WTC11 (cell line): ENCODE results near the gene LGALS9B.
"Not testable (repeated sequence)": the region's sequence is repeated elsewhere in the genome, so short reads cannot be mapped to it uniquely, and the experiment has no call there.

ENCODE experiments used
- CTCF ChIP-seq: fragments of 200-600 bp; IDR thresholded peaks from 2 replicates; pipeline ENCODE4 v1.8.0; 2022; ENCODE audit warnings: antibody characterized with exemption
- E2F1 ChIP-seq: sonication (generic); formaldehyde crosslinking; IDR thresholded peaks from 2 replicates; pipeline ENCODE4 v1.8.0; 2022; ENCODE audit warnings: mild to moderate bottlenecking, missing genetic modification reagents
- NFYB ChIP-seq: sonication (generic); formaldehyde crosslinking; conservative IDR thresholded peaks from 2 replicates; pipeline ENCODE4 v1.8.0; 2022; ENCODE audit warnings: low read depth, missing genetic modification reagents
- NR3C1 ChIP-seq: sonication (generic); formaldehyde crosslinking; conservative IDR thresholded peaks from 2 replicates; pipeline ENCODE4 v1.8.1; 2023; ENCODE audit warnings: low read depth, mild to moderate bottlenecking, missing genetic modification reagents
- ZNF317 ChIP-seq: sonication (generic); formaldehyde crosslinking; IDR thresholded peaks from 2 replicates; pipeline ENCODE4 v1.8.1; 2023; ENCODE audit warnings: low read depth, mild to moderate bottlenecking, moderate library complexity, missing genetic modification reagents, borderline replicate concordance
- TF ChIP-seq, protein P1 (sequence below): fragments of 250-450 bp; sonication (Bioruptor Pico); IDR thresholded peaks from 2 replicates; pipeline ENCODE4 v2.1.2; 2022; ENCODE audit warnings: mild to moderate bottlenecking, moderate library complexity

DNA sequence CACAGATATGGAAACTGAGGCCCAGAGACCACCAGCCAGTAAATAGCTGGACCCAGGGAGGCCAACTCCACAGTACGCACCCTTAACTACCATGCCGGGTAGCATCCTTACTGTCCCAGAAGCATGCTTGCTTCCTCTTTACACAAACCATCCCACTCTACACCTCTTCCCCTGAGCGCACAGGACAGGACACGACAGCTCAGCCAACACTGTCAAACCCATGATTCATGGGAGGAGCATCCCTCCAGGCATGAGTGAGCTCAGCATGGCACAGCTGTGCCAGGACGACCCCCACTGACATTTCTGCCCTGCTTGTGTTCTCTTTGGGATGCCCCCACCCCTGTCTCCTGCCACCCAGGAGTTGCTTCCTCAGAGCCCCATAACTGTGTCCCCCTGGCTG lies 340 bp downstream of the LGALS9B start:
- not testable (repeated sequence) for TF ChIP-seq CTCF; NFYB (CRISPR knock-in tag); E2F1 (CRISPR knock-in tag); ZNF317 (CRISPR knock-in tag); NR3C1 (CRISPR knock-in tag)
- TF ChIP-seq, protein P1, sequence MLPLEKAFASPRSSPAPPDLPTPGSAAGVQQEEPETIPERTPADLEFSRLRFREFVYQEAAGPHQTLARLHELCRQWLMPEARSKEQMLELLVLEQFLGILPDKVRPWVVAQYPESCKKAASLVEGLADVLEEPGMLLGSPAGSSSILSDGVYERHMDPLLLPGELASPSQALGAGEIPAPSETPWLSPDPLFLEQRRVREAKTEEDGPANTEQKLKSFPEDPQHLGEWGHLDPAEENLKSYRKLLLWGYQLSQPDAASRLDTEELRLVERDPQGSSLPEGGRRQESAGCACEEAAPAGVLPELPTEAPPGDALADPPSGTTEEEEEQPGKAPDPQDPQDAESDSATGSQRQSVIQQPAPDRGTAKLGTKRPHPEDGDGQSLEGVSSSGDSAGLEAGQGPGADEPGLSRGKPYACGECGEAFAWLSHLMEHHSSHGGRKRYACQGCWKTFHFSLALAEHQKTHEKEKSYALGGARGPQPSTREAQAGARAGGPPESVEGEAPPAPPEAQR (CRISPR knock-in tag): not testable (repeated sequence)
